K562 treated with DMSO at 1 percent for 12 hours (cell line): Measurements from ENCODE around the gene GPRIN2. TPM values are rescaled to one million over a fixed set of nuclear protein-coding genes. Genes with fewer than 3 reads are reported as not detected.

ENCODE experiments used
- total RNA-seq: library from RNA; unstranded; fragments of 300-600 nt; gene quantifications from 2 replicates; pipeline ENCODE4 v1.2.3, GENCODE V29; 2022; ENCODE audit not compliant: insufficient read depth

Gene GPRIN2
- not detected in 2 replicates for total RNA-seq

DNA sequence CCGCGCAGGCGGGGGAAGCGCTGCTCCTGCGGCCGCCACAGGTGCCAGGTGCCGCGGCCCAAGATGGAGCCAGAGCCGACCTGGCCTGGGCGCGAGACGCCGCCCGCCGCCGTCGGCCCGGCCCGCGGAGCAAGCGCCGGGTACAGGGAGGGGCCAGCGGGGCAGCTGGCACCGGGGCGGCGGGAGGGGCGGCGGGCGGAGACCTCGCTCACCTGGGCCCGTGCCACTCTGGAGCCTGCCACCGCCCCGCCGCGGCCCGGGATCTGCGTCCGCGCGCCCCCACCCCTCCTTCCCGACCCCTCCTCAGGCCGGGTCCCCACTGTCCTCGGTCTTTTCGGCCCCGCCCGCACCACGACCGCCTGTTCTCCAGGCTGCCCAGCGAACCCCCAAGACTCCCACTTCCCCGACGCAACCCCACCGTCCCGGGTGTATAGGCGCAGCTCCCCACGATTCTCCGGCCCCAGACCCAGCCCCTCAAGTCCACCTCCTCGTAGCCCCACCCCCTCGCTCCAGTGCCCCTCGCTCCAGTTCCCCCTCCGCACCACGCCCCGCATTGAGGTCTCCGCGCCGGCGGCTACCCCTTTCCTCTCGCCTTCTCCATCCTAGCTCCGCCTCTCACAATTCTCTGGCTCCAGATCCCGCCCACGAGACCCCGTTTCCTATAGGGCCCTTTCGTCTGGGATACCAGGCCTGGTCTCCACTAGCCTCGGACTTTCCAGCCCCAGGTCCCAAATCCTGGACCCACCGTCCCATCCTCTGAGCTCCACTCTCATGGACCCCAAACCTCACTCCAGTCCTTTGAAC lies at the start of gene GPRIN2:
GPRIN2 (minus strand) TSS at position 144 of the 804 bp plus-strand sequence. CDS start 5,922 bp downstream, outside the sequence.

DNA sequence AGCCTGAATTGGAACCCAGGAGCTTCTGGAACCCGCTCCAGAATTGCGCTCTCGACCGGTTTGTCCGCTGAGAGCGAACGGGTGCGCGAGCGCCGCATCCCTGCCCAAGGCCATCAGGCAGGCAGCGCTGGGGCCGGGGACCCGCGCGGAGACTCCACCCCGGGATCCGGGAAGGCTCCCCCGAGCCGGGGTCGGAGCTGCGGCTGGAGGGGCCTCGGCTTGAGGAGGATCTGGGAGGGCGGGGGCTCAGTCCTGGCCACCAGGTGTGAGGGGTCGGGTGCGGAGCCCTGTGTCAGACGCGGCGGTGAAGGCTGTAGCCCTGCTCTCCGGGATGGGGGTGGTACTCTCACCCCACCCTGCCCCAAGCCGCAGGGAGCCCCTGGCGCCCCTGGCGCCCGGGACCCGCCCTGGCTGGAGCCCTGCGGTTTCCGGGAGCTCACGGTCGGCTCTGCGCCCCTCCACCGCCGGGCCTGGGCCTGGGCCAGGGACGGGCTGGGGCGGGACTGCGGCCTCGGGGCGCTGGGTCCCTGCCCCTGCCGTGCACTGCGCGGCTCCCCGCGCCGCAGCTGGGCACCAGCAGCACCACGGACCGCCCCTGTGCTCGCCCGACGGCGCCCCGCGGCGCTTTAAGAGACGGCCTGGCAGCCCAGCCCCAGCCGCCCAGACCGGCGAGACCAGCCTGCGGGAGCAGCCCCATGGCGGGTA lies 22.2 kb upstream of the GPRIN2 start, which contains the start of gene SYT15:
SYT15 (plus strand) TSS at position 655 of the 705 bp plus-strand sequence; CDS start at position 696, 41 bp downstream.

Other genes with a start within 250 kb of the GPRIN2 start
- not detected in 2 replicates for gene ANXA8L1, start 180.9 kb downstream of the GPRIN2 start, total RNA-seq
- not detected in 2 replicates for gene NPY4R, start 90.7 kb downstream of the GPRIN2 start, total RNA-seq
- gene SYT15, start 22.5 kb upstream of the GPRIN2 start, total RNA-seq: not detected in 2 replicates